ENCODE data around the gene ATP5PD.

ATP5PD gene

GRCh38 chr17:75046407-75047289 lies at the start of gene ATP5PD, which contains the start of gene KCTD2:
ATP5PD (minus strand) TSS chr17:75046969; CDS start chr17:75042650, 4,319 bp downstream.
KCTD2 (plus strand) TSS chr17:75047225; CDS start chr17:75047251, 26 bp downstream.
- DNase-seq (ENCODE audit: low spot score) = peak; percentile 97

GRCh38 chr17:75096082-75096625 lies 49.4 kb upstream of the ATP5PD start:
- DNase-seq (ENCODE audit: low spot score) = peak; percentile 99

GRCh38 chr17:75094871-75095399 lies 48.2 kb upstream of the ATP5PD start:
- no peak for DNase-seq (ENCODE audit: low spot score)

DNA sequence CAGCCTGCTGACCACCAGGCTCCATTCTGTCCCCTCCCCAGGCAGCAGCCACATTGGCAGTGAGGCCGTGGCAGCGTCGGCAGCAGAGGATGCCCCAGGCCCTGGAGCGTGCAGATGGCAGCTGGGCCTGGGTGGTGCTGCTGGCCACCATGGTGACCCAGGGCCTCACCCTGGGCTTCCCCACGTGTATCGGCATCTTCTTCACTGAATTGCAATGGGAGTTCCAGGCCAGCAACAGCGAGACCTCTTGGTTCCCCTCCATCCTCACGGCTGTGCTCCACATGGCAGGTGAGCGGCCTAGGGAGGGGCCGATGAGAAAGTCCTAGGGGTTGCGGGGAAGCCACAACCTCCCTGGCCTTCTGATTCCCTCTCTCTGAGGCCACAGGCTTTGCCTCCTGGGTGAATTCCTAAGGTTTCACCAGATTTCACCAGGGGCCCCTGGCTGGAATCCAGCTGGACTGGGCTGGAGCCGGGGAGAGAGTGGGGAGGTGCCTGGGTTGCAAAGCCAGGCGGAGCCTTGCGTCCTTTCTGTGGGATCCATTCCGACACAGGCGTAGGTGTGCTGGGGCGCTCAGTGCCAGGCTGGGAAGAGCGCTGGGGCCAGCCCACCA lies 46.9 kb upstream of the ATP5PD start:
- DNase-seq (ENCODE audit: low spot score) = peak; percentile 27

GRCh38 chr17:75091855-75092327 lies 45.1 kb upstream of the ATP5PD start:
- no peak for DNase-seq (ENCODE audit: low spot score)

DNA sequence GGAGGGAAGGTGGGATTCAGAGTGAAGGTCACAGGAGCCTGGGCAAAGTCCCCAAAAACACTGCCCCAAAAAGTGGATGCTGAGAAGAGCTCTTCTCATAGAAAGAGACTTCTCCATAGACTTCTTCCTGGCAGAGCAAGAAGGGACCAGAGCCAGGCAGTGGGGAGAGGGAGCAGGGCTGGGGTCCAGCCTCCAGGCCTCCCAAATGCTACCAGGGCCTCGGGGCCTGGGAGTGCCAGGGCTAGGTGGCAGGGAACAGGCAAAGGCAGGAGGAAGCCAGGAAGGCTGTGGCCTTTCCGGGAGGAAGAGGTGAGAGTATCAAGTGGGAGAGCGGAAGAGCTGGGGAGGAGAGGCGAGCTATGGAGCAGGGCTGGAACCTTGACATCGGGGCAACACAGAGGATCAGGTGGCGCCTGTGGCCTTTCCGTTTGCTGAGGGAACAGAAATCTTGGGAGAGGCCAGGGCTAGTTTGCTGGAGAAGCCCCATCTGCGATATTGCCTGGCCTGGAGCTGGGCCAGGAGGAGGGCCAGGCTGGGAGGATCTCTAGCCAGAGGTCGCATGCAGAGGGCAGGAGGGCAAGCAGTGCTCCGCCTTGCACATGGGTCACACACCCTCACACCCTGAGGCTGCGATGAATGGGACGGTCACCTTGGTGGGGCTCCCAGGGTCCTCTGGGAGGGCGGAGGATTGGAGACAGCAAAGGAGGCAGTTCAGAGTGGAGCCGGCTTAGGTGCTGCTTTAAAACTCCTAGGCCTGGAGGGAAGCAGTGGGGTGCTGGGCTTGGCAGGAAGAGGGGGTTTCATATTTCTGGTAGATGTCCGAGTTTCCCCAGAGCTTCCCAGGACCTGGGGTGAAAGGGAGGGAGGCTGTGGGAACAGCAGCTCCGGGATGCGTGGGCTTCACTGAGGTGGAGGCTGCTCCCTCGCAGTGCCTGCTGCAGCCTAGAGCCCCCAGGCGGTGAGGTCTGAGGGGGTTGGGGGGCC lies 44.4 kb upstream of the ATP5PD start:
- peak; percentile 21 for DNase-seq (ENCODE audit: low spot score)

- peak; percentile 77 for DNase-seq (ENCODE audit: low spot score)
Observed at GRCh38 chr17:75088465-75089417, 42.0 kb upstream of the ATP5PD start.

DNA sequence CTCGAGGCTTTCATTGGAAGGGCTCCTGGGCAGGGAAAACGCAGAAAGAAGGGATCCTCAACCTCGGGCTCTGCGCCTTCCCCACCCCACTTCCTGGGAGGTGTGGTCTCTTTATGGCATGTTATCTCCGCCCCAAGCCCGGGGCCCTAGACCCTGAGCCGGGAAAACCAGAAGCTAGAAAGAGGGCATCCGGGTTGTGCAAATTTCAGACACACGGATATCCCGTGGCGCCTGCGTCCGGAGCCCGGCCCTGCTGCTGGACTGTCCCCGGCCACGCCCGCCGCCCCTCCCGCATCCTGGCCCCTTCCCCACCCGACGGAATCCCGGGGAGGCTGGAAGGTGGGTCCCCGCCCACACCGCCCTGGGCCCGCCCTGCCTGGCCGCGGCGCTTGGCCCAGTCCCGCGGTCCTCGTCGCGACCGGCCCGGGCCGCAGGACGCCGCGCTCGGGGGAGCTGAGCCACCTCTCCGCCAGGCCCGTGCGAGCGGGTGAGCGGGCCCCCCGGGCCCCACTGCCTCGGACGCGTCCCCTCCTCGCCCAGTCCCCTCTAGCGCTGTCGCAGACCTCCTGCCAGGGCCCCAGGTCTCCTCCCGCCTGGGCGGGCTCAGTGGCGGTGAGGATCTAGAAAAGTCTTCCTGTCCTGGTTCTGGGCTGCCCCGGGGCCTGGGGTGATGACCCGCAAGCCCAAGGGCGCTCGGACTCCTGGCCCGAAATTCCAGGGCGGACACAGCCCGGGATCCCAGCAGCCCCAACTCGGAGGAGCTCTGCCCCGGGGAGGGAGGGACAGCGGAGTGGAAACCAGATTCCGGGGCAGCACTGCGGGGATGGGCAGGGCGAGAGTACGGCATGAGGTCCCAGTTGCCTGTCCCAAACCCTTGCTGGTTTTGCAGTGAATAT lies 41.0 kb upstream of the ATP5PD start, which contains the start of gene SLC16A5:
Gene SLC16A5, plus strand, starts transcription at position 397 of the 896 bp plus-strand sequence. CDS start 5,683 bp downstream, outside the sequence.
- peak; percentile 95 for DNase-seq (ENCODE audit: low spot score)

GRCh38 chr17:75087182-75087557 lies 40.4 kb upstream of the ATP5PD start:
- DNase-seq (ENCODE audit: low spot score) = no peak

- DNase-seq (ENCODE audit: low spot score) = no peak
Observed at GRCh38 chr17:75086496-75087181, 39.9 kb upstream of the ATP5PD start.

GRCh38 chr17:75084039-75084660 lies 37.4 kb upstream of the ATP5PD start:
- DNase-seq (ENCODE audit: low spot score) = peak; percentile 72

DNA sequence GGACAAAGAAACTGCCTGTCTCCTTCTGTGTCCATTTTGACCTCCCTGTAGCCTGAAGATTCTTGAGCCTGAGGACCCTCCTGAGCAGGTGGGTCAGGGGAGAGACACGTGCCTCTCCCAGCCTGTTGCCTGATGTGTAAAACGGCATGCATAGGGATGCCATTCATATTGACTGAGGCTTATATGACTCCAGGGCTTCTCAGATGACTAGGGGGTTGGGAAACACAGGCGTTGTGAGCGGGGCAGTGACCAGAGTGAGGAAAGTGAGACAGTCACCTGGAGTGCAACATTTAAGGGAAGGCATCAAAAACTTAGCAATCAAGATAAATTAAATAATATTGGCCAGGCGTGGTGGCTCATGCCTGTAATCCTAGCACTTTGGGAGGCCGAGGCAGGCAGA lies 35.9 kb upstream of the ATP5PD start:
- DNase-seq (ENCODE audit: low spot score) = no peak

DNA sequence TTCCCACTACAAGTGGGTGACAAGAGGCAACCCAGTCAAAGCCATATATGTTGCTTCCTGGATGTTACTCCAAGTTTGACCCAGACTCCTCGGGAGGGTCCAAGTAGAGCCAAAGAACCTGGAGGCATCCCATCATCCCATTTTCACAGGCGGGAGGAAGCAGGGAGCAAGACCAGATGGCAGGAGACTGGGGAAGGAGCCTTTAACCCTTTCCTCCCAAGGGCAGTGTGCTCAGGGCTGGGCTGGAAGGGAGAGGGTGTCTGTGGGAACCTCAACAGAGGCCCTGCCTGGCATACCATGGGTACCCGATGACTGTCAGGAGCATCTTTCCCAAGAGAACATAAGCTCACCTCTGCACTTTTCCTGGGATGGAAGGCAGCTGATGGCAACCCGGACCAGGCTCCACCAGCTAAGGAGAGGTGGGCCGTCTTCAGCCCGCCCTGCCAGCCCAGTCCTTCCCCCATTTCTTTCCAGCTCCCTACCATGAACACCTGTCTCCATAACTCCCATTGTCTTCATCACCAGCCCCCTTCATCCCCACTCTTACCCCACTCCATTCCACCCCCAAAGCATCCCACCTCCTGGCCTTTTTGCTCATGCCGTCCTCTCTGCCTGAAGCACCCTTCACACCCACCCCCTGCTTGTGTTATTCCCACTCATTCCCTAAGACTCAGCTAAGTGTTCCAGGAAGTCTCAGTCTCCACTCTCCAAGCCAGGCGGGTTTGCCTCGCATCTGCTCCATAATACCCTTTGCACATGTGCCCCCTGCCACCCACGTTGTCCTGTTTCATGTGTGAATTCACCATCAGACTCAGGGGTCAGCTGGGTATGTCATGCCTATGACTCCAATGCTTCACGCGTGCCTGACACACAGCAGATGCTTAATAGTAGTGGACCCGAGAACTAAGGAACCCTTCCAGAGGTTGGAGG lies 35.1 kb upstream of the ATP5PD start:
- no peak for DNase-seq (ENCODE audit: low spot score)

GRCh38 chr17:75079023-75079373 lies 32.2 kb upstream of the ATP5PD start:
- no peak for DNase-seq (ENCODE audit: low spot score)

DNA sequence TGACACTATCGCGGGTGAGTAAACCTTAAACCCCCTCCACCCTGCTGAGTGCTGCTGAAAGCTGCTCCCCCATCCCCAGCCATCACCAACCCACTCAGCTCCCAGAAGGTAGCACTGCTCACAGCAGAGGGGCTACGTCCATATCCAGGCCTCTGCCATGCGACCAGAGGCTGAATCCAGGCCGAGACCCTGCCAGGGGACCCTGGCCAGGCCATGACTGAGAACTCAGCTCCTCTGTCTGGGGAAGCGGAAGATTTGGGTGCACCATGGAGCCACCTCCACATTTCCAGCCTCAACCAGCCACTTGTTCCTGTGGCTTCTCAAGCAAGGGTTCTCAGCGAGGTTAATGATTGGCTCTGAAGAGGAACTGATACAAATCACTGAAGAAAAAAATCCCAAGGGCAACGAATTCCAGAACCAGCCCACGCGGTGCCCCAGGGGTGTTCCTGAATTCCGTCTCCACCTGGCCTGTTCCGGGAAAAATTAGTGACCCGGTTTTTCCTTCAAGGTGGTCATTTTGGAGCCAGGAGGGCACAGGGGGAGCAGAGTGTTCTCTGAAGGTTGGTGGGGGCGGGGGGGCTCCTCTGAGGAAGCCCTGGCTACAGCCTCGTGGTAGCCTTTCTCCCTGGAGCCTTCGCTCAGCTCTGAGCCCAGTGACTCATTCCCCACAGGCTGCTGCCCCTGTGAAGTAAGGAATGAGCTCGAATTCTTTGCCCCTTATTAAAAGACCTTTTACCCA lies 31.7 kb upstream of the ATP5PD start:
- DNase-seq (ENCODE audit: low spot score) = peak; percentile 95
